ENCODE measurements around the gene RAB15.

The RAB15 gene

DNA sequence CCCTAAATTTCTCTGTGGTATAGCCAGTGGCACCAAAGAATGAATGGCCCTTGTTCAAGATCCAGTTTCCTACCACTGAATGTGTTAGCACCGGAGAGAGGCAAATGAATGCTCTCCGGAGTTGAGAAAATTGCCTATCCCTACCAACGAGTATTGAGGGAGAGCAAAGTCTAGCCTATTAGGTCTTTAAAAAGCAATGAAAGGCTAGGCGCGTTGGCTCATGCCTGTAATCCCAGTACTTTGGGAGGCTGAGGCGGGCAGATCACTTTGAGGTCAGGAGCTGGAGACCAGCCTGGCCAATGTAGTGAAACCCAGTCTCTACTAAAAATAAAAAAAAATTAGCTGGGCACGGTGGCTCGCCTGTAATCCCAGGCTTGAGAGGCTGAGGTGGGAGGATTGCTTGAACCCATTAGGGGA lies 898 bp upstream of the RAB15 start:
- Mint-ChIP-seq H3K27me3 (no peaks in the 10 kb centered on the region), H3K27ac (no peak overlapping the region), H3K9me3 (no peaks in the 10 kb centered on the region), H3K36me3 (ENCODE audit: low read depth) (no peaks in the 10 kb centered on the region), H3K4me1 (ENCODE audit: low read depth) (peaks cover 15% of the 10 kb centered on the region), H3K4me3 (peak overlapping the region; percentile 79)
- DNase-seq: no peak

DNA sequence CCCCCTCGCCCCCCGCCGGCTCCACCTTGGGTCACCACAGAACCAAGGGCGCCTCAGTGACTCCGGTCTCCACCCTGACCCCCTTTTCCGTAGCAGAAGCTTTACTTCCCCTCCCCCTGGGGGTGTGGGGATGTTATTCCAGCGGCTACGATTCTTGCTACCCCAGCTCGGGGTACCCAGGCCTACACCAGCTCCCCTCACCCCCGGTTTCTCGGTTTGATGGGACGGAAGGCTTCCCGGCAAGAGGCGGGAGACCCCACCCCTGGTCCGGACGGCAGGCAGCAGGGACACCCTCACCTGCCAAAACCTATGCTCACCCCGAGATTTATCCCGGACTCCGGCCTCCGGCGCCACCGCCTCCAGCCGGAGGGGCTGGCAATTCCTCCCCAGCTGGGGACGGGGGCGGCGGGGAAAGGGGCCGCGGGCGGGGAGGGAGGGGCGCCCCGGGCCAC lies 619 bp downstream of the RAB15 start:
- no peak for DNase-seq
- Mint-ChIP-seq H3K27ac (peak overlapping the region; percentile 72), H3K4me3 (peak overlapping the region; percentile 75)

DNA sequence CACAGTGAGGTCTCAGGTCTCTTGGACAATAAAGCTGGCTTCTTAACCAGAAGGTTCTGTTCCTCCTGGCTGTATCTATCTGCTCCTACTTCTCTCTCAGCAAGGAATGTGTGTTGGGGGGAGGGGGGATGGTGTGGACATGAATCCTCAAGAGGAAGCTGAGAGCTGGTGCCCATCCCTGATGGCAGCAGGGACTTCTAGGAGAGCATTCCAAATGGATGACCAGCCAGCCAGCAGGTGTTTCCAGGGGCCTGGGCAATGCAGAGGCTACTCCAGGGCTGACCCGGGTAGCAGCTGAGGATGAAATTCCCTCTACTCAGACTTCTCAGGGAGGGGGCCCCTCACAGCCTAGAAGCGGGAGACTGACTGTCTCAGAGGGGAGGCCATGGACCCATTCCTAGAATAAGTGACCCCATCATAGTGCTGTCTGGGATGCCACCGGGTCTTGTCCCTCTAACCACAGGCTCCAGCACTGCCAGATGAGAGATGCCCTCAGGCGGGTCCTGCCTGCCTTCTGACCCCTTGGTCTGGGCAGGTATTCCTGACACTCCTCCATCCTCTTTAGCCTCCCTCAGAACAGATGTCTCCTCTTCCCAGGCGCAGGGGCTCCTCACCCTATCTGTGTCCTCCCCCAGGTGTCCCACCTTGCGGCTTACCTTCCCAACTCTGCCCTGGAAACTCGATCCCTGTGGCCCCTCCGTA lies 1.2 kb downstream of the RAB15 start:
- DNase-seq: peak; percentile 39
- Mint-ChIP-seq H3K36me3 (ENCODE audit: low read depth) (no peaks in the 10 kb centered on the region), H3K9me3 (no peaks in the 10 kb centered on the region), H3K4me1 (ENCODE audit: low read depth) (peaks cover 15% of the 10 kb centered on the region), H3K4me3 (peak overlapping the region; percentile 75), H3K27me3 (no peaks in the 10 kb centered on the region), H3K27ac (peak overlapping the region; percentile 72)

More for the DNA sequence above, 619 bp downstream of the RAB15 start:
- Mint-ChIP-seq H3K27me3 (no peaks in the 10 kb centered on the region), H3K4me1 (ENCODE audit: low read depth) (peaks cover 15% of the 10 kb centered on the region), H3K9me3 (no peaks in the 10 kb centered on the region), H3K36me3 (ENCODE audit: low read depth) (no peaks in the 10 kb centered on the region)

DNA sequence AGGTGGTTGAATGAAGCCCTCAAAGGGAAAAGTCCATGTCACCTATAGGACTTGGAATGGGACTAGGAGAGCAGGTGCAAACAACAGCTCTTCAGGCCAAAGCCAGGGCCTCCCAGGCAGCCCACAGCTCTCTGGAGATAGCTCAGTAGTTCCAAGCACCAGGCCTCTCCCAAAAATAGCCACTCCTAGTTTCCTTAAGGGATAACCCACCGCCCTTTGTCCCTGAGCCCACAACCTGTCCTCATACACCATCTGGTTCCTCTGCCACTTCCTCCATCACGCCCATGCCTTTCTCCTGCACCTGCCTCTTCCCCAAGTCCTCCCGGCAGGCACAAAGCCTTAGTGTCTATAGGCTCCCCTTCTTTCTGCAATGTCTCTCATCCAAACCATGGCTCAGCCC lies 2.1 kb downstream of the RAB15 start:
- Mint-ChIP-seq H3K4me3 (no peak overlapping the region), H3K36me3 (ENCODE audit: low read depth) (no peaks in the 10 kb centered on the region), H3K27me3 (no peaks in the 10 kb centered on the region), H3K27ac (no peak overlapping the region), H3K9me3 (no peaks in the 10 kb centered on the region), H3K4me1 (ENCODE audit: low read depth) (peaks cover 15% of the 10 kb centered on the region)
- no peak for DNase-seq

DNA sequence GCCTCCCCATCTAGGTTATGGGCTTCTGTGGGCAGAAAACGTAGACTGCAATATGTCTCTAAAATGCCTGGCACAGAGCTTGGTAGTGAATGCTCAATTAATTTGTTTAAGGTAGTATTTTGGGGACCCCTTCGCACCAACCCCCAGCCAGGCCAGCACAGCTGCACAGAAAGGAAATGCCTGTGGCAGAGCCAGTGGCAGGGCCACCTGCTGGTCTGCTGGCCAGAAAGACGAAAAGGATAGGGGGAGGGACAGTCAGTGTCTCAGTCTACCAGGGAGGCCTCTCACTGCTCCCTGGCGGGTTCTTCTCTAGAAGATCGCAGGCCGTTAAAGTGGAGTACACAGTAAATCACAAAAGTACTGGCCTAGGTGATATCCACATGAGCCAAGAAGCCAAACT lies 3.5 kb downstream of the RAB15 start:
- Mint-ChIP-seq H3K4me3 (no peak overlapping the region), H3K27me3 (no peaks in the 10 kb centered on the region), H3K4me1 (ENCODE audit: low read depth) (peaks cover 15% of the 10 kb centered on the region), H3K36me3 (ENCODE audit: low read depth) (no peaks in the 10 kb centered on the region), H3K9me3 (no peaks in the 10 kb centered on the region), H3K27ac (no peak overlapping the region)
- DNase-seq: no peak

DNA sequence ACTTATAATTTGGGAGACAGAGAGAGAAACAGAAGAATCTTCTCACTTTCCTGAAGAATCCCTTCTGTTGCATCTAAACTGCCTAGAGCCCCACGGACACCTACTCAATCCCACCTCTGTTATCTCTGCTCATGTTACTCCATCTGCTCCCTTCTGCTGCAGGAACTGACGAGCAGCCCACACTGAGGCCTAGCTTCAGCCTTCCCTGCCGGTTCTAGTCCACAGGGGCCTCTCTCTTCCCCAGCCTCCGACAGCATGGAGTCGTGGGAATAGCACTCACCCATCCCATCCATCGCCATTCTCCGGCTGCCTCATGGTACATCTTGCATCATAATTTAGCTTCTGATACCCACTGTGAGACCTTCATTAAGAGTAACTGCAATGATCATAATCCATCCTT lies 4.0 kb downstream of the RAB15 start:
- H3K27ac Mint-ChIP-seq: no peak overlapping the region
- no peaks in the 10 kb centered on the region for H3K36me3 Mint-ChIP-seq (ENCODE audit: low read depth)
- no peaks in the 10 kb centered on the region for H3K9me3 Mint-ChIP-seq
- no peaks in the 10 kb centered on the region for H3K27me3 Mint-ChIP-seq
- H3K4me3 Mint-ChIP-seq: no peak overlapping the region
- no peak for DNase-seq
- H3K4me1 Mint-ChIP-seq (ENCODE audit: low read depth): peaks cover 15% of the 10 kb centered on the region

DNA sequence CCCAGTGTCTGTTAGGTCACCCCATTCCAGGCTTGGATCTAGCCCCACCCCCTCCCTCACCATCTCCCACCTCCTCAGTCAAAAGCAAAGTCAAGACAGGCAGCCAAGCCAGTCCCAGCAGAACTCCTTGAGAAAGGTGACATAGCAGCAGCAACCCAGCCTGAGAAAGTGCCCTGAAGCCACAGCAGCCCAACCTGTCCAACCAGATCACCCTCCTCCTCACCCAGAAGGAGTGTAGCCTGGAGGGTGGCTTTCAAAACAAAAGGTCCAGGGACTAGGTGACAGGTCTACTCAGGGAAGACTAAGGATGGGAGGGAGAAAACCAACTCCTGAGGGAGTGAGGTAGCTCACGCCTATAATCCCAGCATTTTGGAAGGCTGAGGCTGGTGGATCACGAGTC lies 5.2 kb downstream of the RAB15 start:
- Mint-ChIP-seq H3K4me1 (ENCODE audit: low read depth) (peaks cover 9% of the 10 kb centered on the region), H3K4me3 (no peak overlapping the region), H3K36me3 (ENCODE audit: low read depth) (no peaks in the 10 kb centered on the region), H3K27ac (no peak overlapping the region), H3K27me3 (no peaks in the 10 kb centered on the region), H3K9me3 (no peaks in the 10 kb centered on the region)
- no peak for DNase-seq

DNA sequence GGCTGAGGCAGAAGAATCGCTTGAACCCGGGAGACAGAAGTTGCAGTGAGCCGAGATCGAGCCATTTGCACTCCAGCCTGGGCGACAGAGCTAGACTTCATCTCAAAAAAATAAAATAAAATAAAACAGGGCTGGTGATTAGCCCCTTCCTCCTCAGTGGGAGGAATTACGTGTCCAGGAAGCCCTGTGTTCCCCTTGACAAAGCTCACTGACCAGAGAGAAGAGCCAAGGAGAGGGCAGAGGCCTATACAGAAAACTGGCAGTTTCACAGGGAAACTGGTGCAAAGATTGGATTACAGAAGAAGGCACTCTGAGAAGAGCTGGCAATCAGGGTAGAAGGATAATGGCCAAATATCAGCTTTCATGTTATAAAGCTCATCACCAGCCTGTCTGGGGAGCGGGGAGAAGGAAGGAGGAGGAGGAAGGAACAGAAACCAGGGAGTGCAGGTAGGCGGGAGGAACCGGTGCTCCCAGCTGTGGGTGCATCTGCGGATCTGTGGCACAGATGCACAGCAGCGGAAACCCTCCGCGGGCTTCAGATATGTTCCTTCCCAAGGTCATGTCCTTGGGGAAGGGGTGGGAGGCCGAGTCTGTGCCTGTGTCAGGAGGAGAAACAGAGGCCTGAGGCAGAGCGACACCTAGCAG lies 6.7 kb downstream of the RAB15 start:
- DNase-seq: no peak
- no peak overlapping the region for H3K4me3 Mint-ChIP-seq
- no peaks in the 10 kb centered on the region for H3K27me3 Mint-ChIP-seq
- no peaks in the 10 kb centered on the region for H3K9me3 Mint-ChIP-seq
- peak overlapping the region; percentile 22 for H3K27ac Mint-ChIP-seq
- H3K36me3 Mint-ChIP-seq (ENCODE audit: low read depth): no peaks in the 10 kb centered on the region
- peaks cover 3% of the 10 kb centered on the region for H3K4me1 Mint-ChIP-seq (ENCODE audit: low read depth)

DNA sequence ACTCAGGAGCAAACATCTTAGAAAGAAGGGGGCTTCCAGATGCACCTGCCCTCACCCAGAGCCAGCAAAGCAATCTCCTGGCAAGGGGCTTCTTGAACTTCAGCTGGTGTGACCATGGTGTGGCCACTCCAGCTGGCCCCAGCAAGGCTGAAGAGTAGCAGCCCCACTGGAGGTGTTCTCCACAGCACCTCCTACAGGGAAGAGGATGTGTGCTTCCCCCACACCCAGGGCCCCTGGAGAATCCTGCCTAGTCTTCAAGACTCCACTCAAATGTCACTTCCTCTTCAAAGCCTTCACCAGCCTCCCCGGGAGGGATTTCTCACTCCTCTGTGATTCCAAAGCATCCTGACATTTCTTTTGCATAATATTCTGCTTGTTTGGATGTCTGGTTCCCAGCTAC lies 8.5 kb downstream of the RAB15 start:
- no peaks in the 10 kb centered on the region for H3K27me3 Mint-ChIP-seq
- no peak overlapping the region for H3K27ac Mint-ChIP-seq
- H3K36me3 Mint-ChIP-seq (ENCODE audit: low read depth): no peaks in the 10 kb centered on the region
- no peaks in the 10 kb centered on the region for H3K4me1 Mint-ChIP-seq (ENCODE audit: low read depth)
- no peak overlapping the region for H3K4me3 Mint-ChIP-seq
- no peaks in the 10 kb centered on the region for H3K9me3 Mint-ChIP-seq
- no peak for DNase-seq

DNA sequence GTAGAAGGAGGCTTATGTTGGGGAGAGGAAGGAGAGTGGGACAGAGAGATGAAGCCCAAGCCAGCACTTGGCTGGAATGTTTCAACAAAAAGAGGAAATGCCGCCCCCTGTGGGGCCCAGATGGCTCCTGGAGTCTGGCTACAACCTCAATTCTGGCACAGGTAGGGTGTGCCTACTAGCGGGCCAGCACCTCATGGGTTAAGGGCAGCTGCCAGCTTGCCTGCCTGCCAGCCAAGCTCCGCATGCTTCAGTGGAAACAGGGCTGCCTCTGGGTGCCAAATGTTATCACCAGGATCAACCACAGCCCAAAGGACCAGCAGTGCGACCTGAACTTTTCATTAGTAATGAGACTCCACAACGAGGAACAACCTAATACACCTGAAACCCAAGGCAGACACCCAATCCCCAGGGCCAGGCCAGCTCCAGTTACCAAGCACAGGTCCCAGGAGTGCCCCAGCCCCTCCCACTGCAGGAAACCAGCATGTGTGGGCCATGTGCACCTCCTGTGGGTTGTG lies 11.3 kb downstream of the RAB15 start:
- H3K36me3 Mint-ChIP-seq (ENCODE audit: low read depth): peaks cover 4% of the 10 kb centered on the region
- H3K27me3 Mint-ChIP-seq: no peaks in the 10 kb centered on the region
- H3K4me1 Mint-ChIP-seq (ENCODE audit: low read depth): no peaks in the 10 kb centered on the region
- H3K27ac Mint-ChIP-seq: no peak overlapping the region
- H3K9me3 Mint-ChIP-seq: no peaks in the 10 kb centered on the region
- no peak for DNase-seq
- no peak overlapping the region for H3K4me3 Mint-ChIP-seq

DNA sequence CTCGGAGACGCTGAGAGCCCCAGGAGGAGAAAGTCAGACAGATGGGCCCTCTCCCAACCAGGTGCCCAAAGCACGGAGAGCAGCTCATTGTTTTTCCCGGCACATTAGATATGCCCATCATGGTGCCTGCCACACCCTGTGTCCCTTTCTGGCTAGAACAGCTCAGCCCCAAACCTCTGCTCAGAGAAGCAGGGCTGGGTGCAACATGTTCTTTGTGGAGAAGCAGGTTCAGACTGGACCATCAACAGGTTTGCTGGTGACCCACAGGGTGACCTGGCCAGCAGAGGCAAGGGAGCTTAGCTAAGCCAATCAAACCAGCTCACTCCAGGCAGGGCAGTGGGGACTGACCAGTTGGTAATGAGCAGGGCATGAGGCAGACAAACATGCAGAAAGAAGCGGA lies 13.4 kb downstream of the RAB15 start:
- no peaks in the 10 kb centered on the region for H3K27me3 Mint-ChIP-seq
- H3K36me3 Mint-ChIP-seq (ENCODE audit: low read depth): peaks cover 11% of the 10 kb centered on the region
- H3K4me3 Mint-ChIP-seq: no peak overlapping the region
- no peaks in the 10 kb centered on the region for H3K9me3 Mint-ChIP-seq
- H3K4me1 Mint-ChIP-seq (ENCODE audit: low read depth): no peaks in the 10 kb centered on the region
- no peak overlapping the region for H3K27ac Mint-ChIP-seq
- DNase-seq: no peak

DNA sequence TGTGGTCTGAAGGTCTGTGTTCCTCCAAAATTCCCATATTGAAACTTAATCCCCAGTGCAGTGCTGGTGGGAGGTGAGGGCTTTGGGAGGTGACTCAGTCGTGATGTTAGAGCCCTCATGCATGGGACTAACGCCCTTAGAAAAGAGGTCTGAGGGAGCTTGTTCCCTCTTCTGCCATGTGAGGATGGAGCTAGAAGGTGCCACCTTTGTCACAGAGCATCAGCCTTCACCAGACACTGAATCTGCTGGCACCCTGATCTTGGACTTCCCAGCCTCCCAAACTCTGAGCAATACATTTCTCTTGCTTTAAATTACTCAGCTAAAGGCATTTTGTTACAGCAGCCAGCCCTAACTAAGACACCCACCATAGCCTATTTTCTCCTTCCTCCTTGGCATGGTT lies 13.9 kb downstream of the RAB15 start:
- Mint-ChIP-seq H3K36me3 (ENCODE audit: low read depth) (peaks cover 13% of the 10 kb centered on the region), H3K27ac (no peak overlapping the region), H3K4me3 (no peak overlapping the region), H3K27me3 (no peaks in the 10 kb centered on the region), H3K9me3 (no peaks in the 10 kb centered on the region), H3K4me1 (ENCODE audit: low read depth) (no peaks in the 10 kb centered on the region)
- DNase-seq: no peak

DNA sequence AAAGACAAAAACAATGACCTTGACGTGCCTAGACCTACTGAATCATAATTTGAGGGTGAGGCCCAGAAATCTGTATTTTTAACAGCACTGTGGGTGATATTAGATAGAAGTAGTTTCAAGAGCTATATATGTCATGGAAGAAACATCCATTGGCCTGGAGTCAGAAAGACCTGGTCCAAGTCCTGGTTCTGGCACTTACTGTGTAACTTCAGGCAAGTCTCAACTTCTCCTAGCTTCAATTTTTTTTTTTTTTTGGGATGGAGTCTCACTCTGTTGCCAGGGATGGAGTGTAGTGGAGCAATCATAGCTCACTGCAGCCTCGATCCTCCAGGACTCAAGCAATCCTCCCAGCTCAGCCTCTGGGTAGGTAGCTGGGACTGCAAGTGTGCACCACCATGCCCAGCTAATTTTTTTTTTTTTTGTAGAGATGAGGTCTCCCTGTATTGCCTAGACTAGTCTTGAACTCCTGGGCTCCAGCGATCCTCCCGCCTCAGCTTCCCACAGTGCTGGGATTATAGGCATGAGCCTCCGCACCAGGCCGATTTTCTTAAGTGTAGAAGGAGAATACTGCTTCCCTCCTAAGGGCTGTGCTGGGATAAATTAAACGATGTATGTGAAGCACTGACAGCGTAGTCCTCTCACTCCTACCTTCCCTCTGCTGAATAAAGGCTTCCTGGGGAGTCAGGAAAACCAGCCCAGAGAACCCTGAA lies 15.3 kb downstream of the RAB15 start:
- H3K36me3 Mint-ChIP-seq (ENCODE audit: low read depth): peaks cover 13% of the 10 kb centered on the region
- H3K27me3 Mint-ChIP-seq: no peaks in the 10 kb centered on the region
- DNase-seq: no peak
- peaks cover 5% of the 10 kb centered on the region for H3K4me1 Mint-ChIP-seq (ENCODE audit: low read depth)
- no peaks in the 10 kb centered on the region for H3K9me3 Mint-ChIP-seq
- no peak overlapping the region for H3K27ac Mint-ChIP-seq
- no peak overlapping the region for H3K4me3 Mint-ChIP-seq

DNA sequence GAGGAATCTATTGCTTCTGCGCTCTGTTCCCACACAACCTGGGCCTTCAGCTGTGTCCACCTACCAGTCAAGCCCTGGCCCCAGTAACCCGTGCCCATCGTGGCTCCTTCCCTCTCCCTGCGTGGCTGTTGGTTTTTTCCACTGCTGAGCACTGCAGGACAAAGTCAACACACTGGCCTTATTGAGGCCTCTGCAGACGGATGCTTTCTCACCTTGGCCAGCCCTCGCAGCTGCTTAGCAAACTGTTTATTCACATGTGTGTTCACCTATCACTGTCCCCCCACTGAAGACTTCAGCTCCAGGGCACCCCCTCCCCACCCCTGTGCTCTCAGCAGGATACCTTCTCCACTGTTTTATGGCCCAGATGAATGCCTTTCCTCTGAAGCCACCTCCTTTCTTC lies 16.8 kb downstream of the RAB15 start:
- peaks cover 25% of the 10 kb centered on the region for H3K36me3 Mint-ChIP-seq (ENCODE audit: low read depth)
- H3K9me3 Mint-ChIP-seq: no peaks in the 10 kb centered on the region
- no peaks in the 10 kb centered on the region for H3K27me3 Mint-ChIP-seq
- no peak overlapping the region for H3K27ac Mint-ChIP-seq
- DNase-seq: no peak
- no peak overlapping the region for H3K4me3 Mint-ChIP-seq
- H3K4me1 Mint-ChIP-seq (ENCODE audit: low read depth): peaks cover 5% of the 10 kb centered on the region

Data from activated T-cell treated with anti-CD3 and anti-CD28 coated beads, Interleukin-2, amount 50 U/mL, for 24 hours (primary cell).